NCI-H1105 treated with DMSO at 0.1 percent for 48 hours (cell line): ENCODE measurements around the gene AIG1.

Experiments
- DNase-seq: peaks from one replicate; lab custom pipeline; 2025; lab: John Stamatoyannopoulos, UW

AIG1 gene

DNA sequence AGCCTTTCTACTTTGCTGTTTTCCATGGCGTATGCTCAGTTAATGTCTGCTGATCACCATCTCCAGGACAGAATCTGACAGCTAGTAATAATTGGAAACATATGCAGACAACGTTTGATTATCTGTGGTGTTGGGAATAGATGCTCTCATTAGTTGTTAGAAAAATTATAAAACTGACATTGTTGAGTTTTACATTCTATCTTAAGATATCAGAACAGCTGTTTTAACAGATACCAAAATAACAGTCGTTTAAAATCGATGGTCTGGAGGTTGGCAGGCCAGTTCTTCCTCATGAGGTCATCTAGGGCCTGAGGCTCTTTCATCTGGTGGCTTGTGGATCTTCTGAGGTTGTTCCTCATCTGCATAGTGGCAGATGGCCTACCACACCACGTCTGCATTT lies 137.6 kb downstream of the AIG1 start:
- DNase-seq: no peak

DNA sequence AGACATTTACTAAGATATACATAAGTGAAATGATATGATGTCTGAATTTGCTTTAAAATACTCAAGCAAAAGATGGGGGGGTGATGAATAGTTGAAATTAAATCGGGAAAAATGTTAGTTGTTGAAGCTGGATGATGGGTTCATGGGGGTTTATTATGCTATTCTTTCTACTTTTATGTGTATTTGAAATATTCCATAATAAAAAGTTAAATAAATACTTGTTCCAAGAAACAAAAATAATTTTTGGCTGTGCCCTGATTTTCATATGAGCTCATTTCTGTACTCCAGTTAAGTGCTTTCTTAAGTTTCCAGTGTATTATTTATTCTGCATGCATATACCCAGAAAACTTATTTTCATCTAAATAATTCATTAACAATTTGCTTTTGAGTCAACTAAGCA lies 138.6 kb downstream of the AIG1 start:
- no peak for DNase-seq

DNA sequence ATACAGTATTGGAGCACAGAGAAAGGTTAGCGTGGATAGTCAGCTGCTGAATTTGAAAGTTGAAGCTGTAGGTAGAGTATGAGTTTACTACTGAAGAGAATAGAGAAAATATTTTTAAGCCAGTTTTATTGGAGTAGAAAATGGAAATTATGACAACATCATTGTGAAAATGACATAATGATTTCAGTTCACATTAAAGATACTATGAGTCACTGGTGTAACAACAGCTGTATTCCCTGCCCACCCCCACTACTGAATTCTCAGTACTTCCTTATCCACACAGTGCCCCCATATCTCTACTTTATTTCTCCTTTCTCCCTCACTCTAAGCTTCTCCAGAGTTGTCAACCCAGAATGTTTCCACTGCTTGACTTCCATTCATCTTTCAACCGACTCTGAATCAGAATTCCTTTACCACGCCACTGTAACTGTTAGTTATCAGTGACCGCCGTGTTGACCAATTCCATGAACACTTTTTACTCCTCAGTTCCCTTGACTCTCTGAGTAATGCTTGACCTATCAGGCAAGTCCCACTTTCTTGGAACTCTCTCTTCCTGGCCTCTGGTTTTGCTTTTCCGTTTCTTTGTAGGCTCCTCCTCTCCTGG lies 139.6 kb downstream of the AIG1 start:
- DNase-seq: no peak

DNA sequence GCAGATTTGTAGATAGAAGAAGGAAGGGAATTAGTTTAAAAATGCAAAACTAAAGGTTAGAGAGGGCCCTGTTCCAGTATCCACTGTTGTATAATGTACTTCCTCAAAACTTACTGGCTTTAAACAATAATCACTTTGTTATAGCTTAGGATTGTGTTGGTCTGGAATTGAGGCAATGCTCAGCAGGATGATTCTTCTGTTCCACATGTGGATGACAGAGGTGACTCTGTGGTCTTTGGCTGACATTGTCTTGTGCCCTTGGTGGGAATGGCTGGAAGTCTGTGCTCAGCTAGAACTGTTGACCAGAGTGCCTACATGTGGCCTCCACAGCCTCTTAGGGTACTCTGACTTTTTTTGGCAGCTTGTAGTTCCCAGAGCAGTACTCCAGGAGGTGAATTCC lies 143.4 kb downstream of the AIG1 start:
- DNase-seq: no peak

DNA sequence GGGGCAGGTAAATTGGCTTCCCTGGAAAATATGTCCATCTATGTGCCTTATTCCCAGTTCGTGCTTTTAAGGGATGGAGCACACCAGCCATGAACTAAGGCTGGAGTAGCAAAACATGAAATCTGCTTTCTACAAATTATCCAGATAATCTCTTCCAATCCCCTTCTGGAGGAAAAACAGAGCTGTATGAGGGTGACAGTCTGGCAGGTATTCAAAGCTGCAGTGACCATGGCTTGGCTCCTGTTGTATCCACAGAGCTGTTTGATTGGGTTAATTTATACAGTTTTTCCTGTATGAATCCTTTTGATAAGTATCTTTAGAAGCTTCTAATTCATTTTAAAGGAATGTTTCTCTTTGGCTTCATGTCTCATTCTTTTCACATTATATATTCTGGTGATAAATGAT lies 144.4 kb downstream of the AIG1 start:
- DNase-seq: no peak

DNA sequence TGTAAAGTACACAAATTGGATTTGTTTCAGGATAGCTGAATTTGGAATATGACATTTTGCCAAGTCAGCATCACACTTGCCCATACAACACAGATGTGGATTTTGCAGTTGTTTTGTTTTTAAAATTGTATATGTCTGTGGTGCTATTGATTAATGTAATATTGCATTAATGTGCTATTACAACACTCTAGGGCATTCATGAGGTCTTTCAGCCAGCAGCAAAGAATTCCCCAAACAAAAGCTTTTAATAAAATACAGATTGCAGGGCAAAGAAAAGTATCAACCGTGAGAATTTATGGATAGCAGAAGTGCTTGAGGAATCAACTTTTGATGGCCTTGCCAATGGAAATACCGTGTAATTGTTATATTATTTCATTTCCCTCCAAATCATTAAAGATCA lies 144.9 kb downstream of the AIG1 start:
- no peak for DNase-seq

DNA sequence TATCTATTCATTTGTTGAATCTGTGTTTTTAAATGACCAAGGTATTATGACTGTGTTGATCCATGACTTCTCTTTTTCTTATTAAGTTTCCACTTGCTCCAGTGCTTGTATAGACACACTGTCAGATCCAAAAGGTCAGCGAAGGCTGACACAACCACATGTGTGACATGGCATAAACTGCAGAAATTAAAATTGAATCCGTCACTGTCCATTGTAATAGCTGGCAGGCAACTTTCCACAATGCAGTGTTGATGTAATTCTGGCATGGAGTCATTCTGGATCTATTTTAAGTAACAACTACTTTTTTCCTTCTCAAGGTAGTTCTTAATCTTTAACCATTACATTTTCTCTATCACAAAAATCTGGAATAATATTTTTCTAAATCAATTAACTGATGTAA lies 145.3 kb downstream of the AIG1 start:
- no peak for DNase-seq

DNA sequence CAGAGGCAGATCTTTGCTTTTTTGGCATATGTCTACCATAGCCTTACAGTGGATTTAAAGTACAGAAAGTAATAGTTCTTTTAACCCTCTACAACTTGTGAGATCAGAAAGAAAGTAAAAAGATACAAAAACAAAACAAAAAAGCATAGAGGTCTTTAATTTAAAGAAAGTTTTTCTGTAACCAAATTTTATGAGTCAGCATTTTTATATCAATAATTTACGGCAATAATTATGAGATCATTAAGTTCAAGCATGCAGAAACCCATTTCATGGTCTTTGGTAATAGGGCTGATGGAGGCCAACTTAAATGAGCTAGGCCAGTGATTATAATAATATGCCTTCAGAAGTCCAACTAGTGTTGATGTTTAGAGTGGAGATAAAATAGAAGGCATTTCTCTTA lies 145.9 kb downstream of the AIG1 start:
- no peak for DNase-seq

DNA sequence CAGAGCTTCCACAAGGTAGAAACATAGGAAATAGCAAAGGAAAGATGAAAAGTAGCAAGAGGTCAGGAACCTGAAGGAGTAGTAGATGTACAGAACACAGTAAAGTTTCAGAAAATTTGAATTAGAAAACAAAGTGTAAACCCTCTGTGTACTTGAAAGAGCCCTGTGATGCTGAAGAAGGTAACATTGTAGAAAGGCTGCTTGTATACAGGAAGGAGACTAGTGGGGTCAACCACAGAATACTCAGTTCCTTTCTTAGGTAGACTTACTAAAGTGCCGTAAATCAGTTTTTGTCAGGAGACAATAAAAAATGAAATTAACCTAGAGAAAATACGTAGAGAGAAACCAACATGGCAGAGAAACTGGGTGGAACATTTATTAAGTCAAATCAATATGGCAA lies 149.7 kb downstream of the AIG1 start:
- no peak for DNase-seq

DNA sequence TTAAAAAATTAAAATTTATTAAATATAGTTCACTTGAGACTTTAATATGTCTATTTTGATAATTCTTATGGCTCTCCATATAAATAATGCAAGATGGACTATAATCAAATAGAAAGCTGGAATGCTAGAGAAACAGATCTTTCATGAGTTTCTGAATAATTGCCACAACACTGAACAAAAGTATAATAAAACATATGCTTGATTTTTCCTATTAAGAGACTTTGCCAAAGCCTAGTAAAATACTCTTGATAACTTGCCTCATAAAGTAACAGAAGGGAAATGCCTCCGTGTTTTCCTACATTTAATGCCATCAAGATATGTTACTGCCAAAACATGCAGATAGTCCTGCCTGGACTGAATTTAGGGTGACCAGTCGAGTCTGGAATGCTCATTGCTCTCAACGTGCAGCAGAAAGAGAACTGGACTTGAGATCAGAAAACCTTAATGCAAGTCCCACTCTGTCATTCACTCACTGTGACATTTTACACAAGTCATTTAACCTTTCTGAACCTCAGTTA lies 153.2 kb downstream of the AIG1 start:
- no peak for DNase-seq

DNA sequence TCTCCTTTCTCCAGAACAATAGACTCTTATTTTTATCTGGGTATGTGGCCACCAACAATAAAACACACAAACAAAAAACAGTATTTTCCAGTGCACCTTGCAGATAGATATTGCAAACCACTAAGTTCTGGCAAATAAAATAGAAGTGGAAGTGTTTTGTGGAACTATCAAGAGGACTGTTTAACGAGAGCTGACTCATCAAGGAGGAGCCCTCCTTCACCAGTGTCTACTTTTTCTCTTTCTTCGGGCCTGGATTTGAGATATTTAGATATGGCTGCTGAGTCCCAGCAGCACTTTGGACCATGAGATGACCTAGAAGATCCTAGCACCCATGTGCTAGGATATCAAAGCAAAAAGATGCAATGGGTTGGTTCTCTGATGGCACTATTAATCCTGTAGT lies 154.7 kb downstream of the AIG1 start:
- DNase-seq: no peak

DNA sequence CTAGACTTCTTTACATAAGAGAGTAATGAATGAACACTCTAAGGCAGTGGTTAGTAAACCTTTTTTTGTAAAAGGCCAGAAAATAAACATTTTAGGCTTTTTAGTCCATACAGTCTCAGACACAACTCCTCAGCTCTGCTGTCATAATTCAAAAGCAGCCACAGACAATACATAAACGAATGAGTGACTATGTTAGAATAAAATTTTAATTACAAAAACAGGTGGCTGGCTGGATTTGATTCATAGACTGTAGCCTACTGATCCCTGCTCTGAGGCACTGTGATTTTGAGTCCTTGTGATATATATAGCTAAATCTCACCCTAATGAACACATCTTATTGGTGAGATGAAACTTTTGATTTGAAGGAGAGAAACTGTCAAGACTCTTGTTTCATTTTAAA lies 155.1 kb downstream of the AIG1 start:
- no peak for DNase-seq

DNA sequence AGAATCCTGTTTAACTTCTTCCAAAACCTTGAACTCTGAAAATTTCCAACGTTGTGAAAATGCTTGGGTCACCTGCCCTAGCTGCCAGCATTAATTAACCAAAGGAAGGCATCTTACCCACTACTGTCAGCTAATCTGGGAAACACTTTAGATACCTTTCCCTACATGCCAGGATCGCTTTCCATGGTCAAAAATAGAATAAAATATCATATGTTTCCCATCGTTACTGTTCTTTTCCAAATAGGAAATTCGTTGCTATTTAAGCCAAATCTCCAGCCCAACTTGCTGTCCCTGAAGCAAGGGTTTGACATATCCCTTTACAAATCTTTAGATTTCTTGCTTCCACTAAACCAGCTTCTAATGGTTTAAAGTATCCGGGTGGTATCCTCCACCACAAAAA lies 157.5 kb downstream of the AIG1 start:
- no peak for DNase-seq

DNA sequence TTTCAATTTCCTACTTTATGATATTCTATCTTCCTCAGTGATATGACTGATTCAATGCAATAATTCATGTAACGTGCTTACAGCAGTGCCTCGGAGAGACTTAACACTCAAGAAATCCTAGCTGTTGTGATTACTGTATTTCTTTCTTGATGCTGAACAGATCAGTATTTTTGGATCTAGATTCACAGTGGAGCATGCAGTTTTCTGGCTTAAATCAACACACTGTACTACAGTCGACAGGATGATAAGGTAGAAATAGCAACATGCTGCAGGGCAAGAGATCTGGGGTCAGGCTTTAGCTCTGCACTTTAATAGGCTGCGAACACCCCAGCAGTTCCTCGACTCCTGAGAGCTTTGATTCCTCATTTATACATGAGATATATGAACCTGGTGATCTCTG lies 161.0 kb downstream of the AIG1 start:
- DNase-seq: no peak

DNA sequence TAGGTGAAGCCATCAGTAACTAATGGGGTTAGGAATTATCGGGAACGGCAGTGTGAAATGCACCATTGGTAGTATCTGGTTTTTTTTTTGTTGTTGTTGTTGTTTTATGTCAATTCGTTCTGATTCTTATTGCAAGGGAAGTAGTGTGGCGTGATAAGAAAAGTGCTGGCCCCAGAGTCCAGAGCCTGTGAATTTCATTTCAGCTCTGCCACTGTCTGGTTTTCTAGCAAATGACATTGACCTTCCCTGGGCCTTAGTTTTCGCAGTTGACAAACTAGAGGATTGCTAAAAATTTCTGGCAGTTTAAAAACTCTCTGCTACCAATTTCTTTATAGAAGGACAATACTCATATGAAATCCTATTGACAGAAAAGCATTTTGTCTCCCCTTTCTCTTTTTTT lies 161.6 kb downstream of the AIG1 start:
- DNase-seq: no peak

DNA sequence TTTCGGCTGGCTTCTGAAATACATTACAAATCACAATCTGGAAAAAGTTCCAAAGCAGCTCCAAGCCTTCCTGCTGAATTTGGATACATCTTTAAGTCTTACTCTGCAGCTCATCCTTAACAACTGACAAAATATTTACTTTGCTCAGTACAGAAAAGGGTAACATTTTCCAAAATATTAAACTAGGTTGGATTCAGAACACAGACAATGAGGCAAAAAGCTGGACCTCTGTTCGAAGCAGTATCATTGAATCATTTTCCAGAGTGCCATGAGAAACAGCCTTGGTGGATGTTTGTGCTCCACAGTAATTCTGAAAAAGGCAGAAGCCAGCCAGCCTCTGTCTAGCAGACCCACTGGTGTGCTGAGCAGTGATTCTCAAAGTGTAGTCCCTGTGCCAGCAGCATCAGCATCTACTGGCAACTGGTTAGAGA lies 162.1 kb downstream of the AIG1 start:
- no peak for DNase-seq

DNA sequence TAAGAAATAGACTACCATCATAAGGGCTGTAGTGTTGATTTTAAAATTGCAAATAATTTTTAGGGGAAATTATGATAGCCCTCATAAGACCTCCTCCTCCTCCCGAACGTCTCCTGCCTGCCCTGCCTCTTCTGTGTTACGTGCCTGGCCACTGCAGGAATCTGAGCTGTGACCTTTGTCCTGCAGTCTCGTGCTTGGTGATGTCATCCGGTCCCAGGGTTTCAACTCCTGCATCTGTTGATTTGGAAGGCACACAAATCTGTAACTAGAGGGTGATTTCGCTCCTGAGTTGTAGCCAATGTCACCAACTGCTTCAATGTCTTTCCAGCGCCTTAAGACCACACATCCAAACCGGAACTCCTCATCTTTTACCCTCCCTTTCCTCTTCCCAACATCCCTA lies 163.2 kb downstream of the AIG1 start:
- DNase-seq: no peak

DNA sequence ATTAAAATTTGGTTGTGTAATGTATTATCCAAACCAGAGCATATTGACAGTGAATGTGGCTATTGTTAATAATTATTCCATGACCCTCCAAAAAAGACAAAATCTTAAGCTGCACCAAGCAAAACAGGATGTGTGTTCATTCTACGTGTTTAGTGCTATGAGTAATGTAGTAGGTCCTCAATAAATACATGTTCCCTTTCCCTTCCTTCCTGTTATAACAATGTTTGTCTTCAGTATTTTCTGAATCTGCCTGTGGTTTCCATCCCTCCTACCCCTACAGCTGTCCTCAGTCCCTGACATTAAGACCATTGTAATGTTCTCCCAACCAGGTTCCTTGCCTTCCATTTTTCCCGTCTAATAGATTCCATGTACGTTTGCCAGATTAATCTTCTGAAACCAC lies 163.8 kb downstream of the AIG1 start:
- no peak for DNase-seq

DNA sequence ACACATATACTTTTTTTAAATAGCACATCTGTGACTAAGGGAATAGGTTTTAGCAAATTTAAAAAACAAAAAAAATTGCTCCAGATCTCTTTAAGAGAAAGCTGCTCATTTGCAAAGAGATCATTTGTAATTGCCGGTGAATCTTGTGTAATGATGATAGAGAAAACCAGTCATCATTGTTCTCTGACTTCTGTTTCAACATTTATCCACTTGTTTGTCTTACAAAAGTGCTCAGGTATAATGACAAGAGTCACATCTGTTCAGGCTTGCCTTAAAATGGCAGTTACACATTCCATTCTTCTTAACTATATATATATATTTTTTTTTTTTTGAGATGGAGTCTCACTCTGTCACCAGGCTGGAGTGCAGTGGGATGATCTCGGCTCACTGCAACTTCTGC lies 165.2 kb downstream of the AIG1 start:
- DNase-seq: no peak

DNA sequence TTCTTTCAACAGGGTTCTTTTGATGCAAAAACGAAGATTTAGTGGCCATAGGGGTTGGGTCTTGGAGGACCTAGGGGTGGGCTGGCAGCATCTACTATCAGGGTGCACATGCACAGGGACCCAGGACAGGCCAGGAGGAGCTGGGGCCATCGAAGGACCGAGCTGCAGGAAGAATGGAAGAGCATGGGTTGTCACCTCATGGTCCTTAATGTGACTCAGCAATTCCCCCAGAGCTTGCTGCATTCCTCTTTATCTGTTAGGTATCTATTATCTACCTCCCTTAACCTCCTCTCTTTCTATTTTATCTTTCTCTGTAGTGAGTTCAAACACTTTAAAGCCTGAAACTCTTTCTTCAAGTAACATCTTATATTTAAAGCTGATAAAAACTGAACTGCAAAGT lies 167.0 kb downstream of the AIG1 start:
- DNase-seq: no peak

DNA sequence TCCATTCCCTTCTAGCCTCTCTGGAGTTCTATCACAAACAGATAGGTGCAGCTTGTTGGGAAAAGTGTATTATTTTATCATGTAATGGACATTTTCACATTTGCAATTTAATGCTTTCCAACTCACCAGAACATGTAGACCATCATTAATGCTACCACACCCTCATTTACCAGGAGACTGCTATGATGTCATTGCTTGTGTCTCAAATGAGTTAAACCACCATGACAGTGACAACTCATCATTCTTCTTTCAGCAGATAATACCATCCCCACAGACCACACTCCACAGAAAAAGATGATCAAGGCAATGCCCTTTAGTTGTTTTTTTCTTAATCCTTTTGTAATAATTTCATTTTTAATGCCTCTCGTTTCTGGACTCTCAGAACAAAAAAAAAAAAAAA lies 168.7 kb downstream of the AIG1 start:
- DNase-seq: no peak

DNA sequence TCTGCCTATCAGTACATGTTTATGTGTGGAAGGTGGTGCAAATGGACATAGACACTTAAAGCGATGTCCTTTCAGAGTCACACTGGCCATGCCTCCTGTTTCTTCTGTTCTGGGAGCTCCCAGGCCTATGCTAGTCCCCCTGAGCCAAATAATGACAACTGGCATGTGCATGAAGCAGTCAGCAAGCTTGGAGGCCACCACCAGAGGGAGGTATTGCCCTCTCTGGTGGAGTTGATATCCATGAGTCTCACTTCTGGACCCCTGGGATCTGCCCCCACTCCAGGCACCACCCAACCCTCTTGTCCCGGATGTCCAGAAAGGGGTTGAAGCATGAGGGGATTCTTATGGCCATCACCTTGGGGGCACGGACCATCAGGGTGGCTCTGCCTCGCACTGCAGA lies 172.2 kb downstream of the AIG1 start:
- no peak for DNase-seq

DNA sequence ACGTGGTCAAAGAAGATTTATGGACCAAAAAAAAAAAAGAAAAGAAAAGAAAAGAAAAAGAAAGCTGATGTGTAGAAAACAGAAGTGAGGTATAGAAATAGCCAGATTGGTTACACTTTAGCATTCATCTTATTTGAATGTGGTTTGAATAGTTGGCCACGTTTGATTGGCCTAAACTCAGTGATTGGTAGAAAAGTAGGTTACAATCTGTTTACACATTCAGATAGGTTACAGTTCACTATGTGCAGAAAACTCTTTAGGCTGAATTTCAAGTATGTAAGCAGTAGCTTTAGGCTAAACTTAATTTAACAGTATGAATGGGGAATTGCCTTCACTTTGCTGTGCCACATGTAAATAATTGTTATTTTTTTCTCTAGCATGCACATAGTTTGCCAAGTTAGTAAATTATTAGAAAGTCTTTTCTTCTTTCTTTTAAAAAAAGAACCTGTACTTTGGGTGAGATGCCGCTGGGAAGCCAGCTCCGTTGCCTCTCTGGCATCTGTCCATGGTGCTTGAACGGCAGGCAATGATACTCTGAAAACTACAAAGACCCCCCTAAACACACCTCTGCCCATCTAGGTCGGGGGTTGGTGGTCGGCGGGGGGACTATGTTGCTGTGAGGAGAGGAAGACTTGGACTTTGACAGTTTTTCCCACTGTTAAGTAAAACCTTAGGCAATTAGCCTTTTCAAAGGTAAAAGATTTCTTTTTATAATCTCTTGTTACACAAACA lies 173.0 kb downstream of the AIG1 start:
- DNase-seq: no peak

DNA sequence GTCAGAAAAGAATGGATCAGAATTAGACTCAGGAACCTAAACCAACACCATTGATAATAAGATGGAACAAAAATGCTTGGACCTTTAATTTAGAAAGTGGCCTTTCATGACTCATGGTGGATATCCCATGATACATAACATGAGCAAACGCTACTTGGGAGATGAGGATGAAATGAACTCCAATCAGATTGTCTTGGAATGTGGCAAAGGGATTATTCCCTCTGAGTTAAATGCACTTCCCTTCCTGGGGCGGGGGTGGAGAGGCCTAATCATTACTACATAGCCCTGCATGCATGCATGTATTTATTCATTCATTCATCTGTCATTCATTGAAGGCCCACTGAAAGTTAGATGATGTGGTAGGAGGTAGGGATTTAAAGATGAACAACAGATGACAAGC lies 174.0 kb downstream of the AIG1 start:
- no peak for DNase-seq
